Forelimb muscle (tissue), 1 donor: ENCODE data around the gene SPG7. TPM values are rescaled to one million over a fixed set of nuclear protein-coding genes. Genes with fewer than 3 reads are reported as not detected.
"Not testable (repeated sequence)": the region's sequence is repeated elsewhere in the genome, so short reads cannot be mapped to it uniquely, and the experiment has no call there.

Experiments
- DNase-seq: peaks from one replicate; pipeline ENCODE4 v3.0.0-alpha.2; 2013; ENCODE audit warnings: low read depth
- polyA plus RNA-seq: library from polyadenylated mRNA; unstranded; fragments of 120-200 nt; gene quantifications from one replicate; pipeline ENCODE4 v1.2.1, GENCODE V29; 2013; ENCODE audit not compliant: insufficient read length

Gene SPG7
- polyA plus RNA-seq, 1 donor, result 67.1 TPM

DNA sequence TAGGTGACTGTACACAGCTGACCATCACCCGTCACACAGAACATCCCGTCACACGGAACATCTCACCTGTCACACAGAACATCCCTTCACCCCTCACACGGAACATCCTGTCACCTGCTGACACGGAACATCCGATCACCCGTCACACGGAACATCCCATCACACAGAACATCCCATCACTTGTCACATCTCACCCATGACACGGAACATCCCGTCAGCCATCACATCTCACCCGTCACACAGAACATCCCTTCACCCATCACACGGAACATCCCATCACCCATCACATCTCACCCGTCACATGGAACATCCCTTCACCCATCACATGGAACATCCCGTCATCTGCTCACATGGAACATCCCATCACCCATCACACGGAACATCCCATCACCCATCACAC lies 71.1 kb downstream of the SPG7 start:
- no peak for DNase-seq

- no peak for DNase-seq
Measured at GRCh38 chr16:89581045-89581695, 73.0 kb downstream of the SPG7 start.

- no peak for DNase-seq
Measured at GRCh38 chr16:89581861-89582563, 73.8 kb downstream of the SPG7 start.

DNA sequence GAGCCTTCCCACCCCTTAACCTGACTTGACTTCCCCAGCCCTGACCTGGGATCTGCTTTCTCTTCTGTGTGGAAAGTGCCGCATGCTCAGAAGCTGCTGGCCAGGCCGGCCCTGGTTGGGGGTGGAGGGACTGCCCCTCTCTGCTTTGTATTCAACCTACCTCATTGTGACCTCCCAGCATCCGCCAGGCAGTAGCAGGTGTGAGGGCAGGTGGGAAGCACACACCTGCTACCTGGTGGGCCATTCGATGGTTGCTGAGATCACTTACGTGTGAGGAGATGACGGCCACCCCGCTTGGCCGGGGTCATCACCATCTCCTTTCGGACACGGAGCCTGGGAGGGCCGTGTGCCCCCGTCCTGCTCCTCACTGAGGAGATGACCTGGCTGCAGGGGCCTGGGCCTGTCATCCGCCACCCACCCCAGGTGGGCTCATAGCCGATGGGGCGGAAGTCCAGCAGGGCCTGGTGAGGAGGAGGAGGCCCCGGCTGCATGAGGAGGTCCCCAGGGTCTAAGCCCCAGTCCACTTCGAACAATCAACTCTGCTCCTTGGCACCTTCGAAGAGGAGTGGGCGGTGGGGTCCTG lies 74.5 kb downstream of the SPG7 start:
- no peak for DNase-seq

DNA sequence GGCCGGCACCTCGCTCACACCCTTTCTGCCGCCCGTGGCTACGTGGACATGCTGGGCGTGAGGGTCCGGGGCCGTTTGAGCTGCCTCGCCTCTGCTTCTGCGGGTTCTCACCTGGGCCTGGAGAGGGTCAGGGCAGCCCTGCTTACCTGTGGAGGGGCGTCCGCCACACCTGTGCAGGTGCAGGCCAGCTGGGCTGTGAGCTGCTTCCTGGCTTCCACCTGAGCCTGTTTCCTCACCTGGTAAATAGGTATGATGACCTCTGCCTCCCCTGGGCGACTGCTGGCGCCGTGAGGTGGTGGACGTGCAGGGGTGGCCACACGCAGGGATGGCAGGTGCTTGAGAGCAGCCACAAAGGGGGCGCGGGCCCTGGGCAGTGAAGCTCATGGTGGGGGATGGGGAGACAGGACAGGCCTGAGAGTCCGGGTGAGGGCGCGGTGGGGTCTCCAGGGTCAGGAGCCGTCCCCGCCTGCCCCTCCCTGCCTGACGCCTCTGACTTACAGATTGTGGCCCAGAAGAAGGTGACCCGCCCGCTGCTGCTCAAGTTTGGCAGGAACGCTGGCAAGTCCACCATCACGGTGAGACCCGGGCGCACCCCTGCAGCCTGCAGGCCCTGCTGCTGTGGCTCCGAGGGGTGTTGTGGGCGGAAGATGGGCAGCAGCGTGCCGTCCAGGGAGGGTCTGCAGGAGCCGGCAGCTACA lies 75.1 kb downstream of the SPG7 start:
- no peak for DNase-seq

- no peak for DNase-seq
Measured at GRCh38 chr16:89583895-89584644, 75.9 kb downstream of the SPG7 start.

- no peak for DNase-seq
Measured at GRCh38 chr16:89584768-89585549, 76.8 kb downstream of the SPG7 start.

DNA sequence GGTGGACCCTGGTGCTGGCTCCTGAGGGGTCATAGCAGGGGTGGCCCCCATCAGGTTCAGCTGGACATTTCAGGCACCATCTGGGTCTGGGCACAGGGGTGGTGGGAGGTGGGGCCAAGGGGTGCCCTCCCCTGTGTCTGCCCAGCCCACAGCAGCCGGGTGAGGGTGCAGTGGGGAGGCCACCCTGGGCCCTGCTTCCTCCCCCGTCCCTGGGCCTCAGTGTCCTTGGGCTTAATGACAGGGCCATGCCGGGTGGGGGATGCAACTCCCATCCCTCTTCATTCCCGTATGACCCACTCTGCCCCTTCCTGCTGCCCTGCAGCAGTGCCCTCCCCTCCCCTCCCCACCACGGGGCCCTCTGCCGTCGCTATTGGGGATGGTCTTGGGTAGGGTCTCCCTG lies 78.0 kb downstream of the SPG7 start:
- DNase-seq, result no peak

DNA sequence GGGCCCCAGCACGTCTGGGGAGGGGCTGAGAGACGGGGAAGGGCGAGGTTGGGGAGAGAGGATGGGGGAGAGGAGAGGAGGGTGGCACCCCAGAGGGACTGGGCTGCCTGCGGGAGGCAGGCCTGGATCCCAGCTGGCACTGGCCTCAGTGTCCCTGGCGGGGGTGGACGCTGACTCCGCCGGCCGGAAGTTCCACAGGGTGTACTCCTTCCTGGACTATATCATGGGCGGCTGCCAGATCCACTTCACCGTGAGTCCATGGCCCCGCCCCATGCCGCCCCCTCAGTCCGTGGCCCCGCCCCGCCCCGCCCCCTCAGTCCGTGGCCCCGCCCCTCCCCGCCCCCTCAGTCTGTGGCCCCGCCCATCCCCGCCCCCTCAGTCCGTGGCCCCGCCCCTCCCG lies 78.7 kb downstream of the SPG7 start:
- no peak for DNase-seq

DNA sequence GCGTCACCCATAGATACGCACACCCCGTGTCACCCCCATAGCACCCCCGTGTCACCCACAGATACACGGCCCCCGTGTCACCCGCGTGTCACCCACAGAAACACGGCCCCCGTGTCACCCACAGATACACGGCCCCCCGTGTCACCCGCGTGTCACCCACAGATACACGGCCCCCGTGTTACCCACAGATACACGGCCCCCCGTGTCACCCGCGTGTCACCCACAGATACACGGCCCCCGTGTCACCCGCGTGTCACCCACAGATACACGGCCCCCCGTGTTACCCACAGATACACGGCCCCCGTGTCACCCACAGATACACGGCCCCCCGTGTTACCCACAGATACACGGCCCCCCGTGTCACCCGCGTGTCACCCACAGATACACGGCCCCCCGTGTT lies 79.5 kb downstream of the SPG7 start:
- not testable (repeated sequence) for DNase-seq

GRCh38 chr16:89588413-89589109 lies 80.4 kb downstream of the SPG7 start:
- DNase-seq, result no peak

DNA sequence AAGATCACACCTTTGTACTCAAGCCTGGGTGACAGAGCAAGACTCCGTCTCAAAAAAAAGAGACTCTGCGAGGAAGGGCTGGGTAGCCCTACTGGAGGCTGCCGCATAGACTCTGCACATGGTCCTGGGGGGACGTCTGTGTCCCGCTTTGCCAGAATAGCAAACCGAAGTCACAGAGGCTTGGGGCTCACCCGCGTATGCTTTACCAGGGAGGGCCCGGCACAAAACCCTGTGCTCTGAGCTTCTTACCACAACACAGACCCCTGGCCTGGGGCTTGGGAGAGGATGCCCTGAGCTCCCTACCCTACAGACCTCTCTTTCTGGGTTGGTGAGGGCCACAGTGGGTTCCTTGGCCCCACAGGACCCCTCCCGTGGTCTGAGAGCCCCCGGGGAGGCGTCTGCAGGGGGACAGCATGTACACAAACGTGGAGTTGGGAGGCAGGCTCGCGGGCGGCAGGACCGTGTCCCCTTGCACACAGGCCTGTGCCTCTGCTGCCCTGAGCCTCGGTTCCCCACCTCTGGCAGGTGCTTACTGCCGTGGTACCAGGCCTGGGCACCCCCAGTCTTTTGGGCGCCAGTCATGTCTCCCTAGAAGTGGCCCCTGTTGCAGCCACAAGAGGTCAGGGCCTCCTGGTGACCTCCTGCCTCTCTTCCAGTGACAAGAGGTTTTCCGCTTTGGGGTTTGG lies 81.2 kb downstream of the SPG7 start:
- DNase-seq, result no peak

DNA sequence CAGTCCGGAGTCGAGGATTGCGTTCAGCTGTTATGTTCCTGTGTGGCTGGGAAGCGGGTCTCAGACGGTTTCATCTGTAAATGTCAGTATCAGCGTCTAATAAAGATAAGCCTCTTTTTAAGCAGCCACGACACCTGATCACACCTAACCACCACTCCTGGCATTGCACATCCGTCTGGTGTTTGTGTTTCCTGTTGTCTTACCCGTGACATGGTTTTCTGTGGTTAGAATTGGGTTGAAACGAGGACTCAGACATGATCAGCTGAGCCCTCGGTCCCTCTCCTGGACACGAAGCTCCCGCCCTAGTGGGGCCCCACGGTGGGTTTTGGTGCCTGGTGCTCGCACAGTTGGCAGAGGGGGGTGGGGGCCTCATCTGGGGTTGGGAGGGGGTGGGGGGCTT lies 85.6 kb downstream of the SPG7 start:
- DNase-seq, result no peak

- no peak for DNase-seq
Measured at GRCh38 chr16:89595330-89596060, 87.3 kb downstream of the SPG7 start.

GRCh38 chr16:89596061-89596689 lies 88.0 kb downstream of the SPG7 start:
- DNase-seq, result no peak

- no peak for DNase-seq
Measured at GRCh38 chr16:89596957-89597649, 88.9 kb downstream of the SPG7 start.

DNA sequence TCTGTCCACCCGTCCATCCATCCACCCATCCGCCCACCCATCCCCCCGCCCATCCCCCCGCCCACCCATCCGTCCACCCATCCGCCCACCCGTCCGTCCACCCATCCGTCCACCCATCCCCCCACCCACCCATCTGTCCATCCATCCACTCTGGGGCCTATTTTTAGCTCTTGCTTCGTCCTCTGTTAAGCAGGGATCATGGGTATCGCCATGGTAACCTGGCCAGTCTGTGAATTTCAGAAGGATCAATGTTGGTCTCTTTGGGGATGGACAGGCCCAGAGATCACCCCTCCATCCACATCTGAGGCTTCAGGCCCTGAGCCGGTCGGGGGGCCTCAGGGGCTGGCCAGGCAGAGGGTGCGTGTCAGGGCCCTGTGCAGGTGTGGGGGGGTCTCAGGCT lies 90.0 kb downstream of the SPG7 start:
- no peak for DNase-seq

GRCh38 chr16:89599451-89599858 lies 91.3 kb downstream of the SPG7 start:
- DNase-seq, result no peak
